Activated naive CD8-positive, alpha-beta T cell treated with anti-CD3 and anti-CD28 coated beads, Interleukin-2, amount 50 U/mL, for 16 hours (primary cell): ENCODE results near the gene RANBP1.

Experiments used
- DNase-seq: peaks from one replicate; pipeline ENCODE4 v3.0.0-alpha.2; 2020; ENCODE audit warnings: low read depth, low spot score

RANBP1 gene

DNA sequence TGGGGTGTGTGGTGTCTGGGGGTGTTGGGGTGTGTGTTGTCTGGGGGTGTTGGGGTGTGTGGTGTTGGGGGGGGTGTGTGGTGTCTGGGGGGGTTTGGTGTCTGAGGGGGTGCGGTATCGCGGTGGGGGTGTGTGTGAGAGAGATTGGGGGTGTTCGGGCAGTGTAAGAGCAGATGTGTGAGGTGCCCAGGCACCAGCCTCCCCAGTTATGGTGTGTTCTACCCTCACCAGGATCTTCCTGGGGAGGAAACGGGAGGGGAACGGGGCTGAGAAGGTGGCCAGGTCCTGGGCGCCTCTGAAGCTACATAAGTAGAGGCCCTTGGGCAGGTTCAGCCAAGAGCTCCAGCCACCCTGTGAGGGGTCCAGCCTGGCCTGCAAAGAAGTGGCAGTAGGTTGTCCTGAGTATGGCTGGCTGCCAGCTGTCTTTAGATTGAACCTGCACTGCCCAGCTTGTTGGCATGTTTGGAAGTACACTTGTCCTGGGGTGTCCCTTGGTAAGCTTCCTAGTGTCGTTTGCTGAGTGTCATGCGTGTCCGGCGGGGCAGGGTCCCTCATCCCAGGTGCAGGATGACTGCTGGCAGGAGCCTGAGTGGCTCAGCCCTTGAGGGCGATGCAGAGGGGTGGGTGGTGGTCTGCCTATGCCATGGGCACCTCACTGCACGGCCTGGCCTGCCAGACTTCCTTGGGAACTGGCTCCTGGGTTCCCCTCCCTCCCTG, 7.6 kb downstream of the RANBP1 start:
- DNase-seq, result no peak

DNA sequence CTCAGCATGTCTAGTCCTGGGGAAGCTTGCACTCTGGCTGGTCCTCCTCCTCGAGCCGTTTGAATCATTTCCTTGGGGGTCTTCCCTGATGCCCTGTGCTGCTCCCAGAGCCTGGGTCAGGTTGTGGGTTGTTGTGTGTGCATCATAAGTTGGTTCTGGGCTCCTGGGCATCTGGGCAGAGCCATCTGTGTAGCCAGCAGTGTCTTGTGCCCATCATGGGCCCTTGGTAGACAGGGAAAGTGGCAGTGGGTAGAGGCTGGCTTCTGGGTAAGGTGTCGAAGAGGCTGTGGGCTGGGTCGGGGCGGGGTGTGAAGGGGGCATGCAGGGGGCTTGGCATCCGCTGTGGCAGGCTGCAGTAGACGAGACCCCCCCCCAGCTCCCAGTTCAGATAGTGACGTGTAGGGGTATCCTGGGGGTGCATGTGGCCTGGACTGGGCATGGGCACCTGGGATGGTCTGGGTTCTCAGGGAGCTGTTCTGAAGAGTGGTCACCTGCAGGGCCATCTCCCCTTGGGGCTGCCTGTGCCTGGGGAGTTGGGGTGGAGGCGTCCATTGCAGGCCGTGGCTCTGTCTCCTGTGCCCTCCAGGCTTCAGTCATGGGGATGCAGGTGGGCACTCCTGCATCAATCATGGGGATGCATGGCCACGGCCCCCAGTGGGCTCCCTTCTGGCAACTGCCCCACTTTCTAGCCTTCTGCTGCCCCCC, 8.3 kb downstream of the RANBP1 start:
- DNase-seq, result no peak

DNA sequence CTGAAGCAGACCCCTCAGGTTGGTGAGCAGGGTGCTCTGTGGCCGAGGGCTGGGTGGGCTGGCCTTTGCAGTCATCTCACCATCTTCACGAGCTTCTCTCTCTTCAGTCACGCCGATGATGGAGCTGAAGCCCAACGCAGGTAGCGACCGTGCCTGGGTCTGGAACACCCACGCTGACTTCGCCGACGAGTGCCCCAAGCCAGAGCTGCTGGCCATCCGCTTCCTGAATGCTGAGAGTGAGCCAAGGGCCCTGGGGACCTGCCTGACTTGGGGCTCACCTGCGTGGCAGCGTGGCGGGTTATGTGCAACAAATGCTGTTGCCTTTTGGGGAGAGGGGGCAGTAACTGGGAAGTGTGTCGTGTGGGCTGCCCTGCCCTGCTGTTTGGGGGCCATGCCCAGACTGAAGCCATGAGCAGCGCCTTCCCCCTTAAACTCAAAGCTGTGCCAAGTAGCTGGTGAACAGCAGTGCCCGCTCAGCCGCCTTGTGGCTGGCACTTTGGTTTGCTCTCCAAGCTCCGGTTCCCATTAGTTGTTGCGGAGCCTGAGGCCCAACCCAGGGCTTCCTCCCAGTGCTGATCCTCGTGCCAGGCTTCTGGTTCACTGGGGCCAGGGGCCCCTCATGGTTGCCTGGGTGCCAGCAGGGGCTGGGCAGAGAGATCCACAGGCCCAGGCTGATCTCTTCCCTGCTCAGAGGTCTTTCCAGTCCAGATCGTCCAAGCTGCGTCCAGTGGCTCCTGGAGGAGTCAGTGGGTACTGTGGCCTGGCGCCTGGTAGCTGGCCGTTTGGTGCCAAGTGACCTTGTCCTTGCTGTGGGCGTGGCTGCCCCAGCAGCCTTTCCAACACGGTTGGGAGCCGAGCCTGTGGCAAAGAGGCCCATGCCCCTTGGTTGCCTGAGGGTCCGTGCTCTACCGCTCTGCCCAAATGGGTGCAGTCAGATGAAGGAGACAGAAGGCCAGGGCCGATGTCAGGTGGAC, 9.6 kb downstream of the RANBP1 start:
- DNase-seq, result no peak

DNA sequence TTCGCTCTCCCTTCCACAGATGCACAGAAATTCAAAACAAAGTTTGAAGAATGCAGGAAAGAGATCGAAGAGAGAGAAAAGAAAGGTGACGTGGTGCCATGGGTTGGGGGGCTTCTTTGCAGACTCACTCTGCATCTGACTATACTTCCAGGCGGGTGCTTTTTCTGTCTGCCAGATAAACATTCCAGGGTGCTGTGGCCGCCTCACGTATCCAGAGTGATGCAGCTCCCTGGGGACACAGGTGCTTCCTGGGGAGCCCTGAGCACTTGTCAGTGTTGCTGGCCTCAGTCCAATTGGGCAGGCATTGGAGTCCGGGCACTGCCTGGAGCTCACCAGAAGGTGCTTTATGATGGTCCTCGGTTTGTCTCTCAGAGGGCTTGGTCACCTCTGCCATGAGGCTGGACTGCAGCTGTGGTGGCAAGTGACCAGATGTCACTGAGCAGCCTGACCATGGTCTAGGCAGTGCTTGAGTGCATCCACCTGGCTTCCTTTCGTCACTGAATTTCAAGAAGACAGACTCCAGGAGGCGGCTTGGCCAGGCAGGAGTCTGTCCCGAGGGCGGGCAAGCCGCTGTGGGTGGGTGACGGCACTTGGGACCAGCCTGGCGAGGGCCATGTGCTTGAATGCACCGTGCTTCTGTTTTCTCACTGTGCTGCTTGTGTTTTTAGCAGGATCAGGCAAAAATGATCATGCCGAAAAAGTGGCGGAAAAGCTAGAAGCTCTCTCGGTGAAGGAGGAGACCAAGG, 10.6 kb downstream of the RANBP1 start:
- DNase-seq, result no peak

DNA sequence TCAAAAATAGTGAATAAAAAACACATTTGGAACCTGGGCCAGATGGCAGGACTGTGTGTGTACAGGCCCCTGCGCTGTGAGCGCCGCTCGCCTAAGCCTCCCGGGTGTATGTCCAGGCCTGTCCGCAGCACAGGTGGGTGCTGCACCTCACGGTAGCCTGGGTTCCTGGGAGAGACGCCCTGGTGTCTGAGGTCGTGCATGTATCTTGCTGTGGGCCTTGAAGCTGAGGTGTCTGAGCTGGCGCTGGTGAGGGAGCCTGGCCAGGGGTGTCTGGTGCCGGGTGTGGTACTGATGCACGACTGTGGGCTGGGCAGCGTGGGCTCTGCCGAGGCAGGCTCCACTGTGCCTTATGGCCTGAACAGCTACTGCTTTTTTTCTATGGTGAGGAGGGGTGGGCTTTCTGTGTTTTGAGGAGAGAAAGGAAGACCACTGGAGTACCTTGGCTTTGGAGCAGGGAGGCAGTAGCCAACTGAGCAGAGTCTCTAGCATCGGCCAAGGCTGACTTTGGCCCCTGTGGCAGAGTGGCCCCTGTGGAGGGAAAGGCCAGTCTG, 11.5 kb downstream of the RANBP1 start:
- DNase-seq, result no peak

DNA sequence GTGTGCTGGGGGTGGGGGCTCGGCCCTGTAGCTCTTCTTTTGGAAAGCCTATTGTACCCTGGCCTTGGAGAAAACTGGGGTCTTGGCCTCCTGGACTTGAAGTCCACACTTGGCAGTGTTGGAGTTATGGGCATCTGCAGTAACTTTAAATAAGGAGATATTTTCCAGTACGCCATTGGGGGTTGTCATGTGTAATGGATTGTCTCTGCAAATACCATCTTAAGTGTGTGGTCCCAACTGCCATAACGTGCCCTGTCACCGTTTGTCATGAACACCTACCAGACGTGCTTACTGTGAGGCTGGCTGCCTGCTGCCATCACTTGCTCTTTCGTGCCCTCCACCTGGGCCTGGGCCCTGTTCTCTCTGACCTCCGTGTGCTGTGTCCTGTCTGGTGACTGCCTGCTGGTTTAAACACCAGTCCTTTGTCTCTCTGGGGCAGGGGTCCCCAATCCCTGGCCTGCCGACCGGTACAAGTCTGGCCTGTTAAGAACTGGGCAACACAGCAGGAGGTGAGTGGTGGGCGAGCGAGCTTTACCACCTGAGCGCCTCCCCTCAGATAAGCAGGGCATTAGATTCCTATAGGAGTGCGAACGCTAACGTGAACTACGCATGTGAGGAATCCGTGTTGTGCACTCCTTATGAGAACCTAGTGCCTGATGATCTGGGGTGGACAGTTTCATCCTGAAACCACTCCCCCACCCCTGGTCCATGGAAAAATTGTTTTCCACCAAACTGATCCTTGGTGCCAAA, 12.1 kb downstream of the RANBP1 start:
- no peak for DNase-seq

DNA sequence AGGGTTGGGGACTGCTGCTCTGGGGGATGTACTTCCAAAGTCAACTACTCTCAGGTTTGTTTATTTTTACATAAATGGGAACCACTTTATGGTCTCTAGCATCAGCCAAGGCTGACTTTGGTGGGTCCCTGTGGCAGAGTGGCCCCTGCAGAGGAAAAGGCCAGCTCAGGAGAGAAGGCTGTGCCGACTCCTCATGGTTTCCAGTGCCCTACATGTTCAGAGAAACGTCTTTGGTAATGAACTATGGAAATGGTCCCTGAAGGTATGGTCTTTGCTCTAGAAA, 12.7 kb downstream of the RANBP1 start:
- DNase-seq, result no peak

DNA sequence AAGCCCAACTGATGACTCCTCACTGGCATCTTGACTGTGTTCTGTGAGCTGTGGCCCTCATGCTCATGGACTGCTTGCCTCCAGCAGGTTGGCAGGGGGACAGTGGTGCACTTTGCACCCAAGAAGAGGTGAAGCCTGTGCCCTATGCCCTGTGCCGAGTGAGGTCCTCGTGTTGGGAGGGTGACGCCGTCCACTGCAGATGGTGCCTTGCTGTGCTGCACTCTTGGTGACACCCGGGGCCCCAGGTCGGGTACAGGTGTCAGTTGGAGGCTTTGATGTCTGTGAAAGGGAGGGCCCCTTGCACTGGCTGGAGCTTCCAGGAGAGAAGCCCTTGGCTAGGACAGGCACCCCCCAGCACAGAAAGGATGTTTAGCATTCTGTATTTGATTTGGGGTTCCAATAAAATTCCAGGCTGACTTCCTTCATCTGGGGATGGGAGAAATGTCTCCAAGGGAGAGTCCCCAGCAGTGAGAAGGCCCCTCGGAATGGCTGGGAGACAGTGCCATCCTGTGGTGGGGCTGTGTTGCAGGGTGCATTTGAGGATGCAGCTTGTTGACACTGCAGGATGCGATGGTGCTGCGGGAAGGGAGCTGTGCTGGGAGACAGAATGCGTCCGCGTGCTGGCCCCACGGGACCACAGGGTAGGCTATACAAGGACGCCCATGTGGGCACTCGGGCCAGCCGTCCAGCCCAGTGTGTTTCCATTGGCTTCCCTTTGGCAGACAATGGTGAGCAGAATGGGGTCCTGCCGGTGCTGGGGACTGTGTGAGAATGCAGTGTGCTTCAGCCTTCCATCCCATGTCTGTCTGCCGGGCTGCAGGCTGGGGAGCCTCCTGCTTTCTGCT, 13.2 kb downstream of the RANBP1 start:
- DNase-seq, result peak; percentile 32

DNA sequence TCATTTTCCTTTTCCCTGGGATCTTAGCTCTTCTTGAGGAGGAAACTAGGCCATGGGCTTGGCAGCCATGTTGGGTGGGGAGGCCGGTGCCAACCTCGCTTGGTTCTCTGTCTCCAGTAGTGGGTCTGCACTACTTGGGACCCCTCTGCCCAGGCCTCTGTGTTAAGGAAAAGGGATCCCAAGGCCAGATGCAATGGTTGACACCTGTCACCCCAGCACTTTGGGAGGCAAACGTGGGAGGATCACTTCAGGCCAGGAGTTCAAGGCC, 13.8 kb downstream of the RANBP1 start:
- no peak for DNase-seq

DNA sequence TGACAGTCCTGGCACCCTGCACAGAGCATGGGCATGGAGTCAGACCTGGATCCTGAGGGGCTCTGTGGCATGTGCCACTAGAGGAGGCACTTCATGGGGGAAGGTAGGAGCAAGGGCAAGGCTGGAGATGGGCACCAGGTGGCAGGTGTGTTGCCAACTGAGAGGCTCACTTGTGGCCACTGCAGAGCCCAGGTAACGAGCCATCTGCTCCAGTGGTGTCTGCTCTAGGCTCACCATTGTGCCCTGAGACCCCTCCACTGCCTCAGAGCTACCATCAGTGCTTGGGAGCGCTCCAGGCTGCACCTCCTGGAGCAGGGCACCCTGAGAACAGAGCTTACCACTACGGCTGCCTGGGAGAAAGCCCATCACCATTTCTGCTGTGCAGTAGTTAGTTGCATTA, 14.4 kb downstream of the RANBP1 start:
- DNase-seq, result no peak

DNA sequence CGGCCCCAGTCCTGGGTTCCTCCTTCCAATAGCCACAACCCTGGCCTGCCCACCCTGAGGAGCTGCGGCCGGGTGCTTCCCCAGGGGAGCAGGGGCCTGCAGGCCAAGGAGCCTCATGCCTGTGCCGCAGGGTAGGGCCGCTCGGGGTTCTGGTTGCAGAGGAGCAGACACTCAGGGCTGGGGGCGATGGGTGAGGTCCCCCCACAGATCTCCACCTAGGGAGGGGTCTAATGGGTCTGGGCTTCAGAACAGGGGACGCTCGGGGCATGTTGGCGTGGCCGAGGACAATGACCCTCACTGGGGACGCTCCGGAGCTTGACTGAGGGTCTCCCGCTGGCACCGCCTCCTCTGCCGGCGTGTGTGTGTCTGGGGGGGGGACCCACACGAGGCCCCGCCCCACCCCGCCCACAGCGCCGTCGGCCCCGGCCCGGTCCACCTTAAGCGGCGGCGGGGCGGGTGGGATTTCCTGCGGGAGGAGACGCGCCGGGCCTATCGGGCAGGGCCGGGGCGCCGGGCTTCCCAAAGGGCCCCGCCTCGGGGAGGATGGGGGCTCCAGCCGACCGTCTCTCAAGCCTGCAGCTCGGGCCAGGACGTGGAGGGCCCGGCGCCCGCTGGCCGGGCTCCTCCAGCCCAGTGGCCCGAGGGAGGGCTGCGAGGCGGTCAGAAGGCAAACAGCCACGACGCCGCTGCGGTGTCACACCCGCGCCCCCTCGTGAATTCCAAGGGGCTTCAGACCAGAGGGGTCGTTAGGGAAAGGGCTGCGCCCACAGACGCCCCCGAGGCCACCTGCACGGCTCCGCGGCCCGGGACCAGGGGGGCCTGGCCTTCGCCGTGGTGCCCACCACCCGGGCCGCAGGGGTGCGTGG, 15.1 kb downstream of the RANBP1 start:
- peak; percentile 56 for DNase-seq

DNA sequence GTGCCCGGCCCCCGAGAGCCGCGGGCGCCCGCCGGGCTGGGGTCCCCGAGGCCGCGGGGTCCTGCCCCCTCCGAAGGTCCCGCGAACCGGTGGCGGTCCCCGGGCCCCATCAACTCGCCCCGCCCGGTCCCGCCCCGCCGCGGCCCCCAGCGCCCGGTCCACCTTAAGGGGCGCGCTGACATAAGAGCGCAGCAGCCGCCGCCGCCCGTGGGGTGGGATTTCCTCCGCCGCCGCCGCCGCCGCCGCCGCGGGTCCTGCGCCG, 15.6 kb downstream of the RANBP1 start, which contains the start of gene ZDHHC8:
ZDHHC8 (plus strand) TSS at position 208 of the 262 bp plus-strand sequence. CDS start 144 bp downstream, outside the sequence.
- peak; percentile 25 for DNase-seq

DNA sequence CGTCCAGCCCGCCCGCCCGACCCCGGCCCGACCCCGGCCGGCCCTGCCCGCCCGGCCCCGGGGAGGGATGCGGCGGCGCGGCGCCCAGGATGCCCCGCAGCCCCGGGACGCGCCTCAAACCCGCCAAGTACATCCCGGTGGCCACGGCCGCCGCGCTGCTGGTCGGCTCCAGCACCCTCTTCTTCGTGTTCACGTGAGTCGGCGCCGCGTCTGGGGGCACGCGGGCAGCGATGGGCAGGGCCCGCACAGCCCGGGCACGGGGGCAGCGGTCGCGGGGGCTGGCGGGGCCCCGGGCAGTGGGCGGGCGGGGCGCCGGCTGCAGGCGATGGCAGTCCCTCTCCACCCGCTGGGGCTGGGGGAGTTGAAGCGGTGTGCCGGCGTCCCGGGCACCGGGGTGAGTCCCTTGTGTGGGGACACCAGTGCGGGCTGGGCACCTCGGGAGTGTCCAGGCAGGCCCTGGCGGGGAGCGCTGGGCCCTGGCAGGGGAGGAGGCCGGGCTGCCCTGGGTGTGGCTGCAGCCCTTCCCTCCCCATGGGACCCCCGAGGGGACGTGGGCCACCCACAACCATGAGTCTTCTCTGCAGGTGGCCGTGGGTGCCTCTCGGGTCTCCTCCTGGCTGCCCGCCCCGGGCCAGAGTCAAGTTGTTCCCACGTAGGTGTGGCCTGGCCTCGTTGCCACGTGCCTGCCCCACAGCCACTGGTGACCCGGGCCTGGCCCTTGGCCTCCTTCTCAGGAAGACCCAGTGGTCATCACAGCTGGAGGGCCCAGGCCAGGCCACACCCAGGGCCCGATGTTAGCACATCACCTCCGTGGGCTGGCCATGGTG, 16.2 kb downstream of the RANBP1 start:
- no peak for DNase-seq

DNA sequence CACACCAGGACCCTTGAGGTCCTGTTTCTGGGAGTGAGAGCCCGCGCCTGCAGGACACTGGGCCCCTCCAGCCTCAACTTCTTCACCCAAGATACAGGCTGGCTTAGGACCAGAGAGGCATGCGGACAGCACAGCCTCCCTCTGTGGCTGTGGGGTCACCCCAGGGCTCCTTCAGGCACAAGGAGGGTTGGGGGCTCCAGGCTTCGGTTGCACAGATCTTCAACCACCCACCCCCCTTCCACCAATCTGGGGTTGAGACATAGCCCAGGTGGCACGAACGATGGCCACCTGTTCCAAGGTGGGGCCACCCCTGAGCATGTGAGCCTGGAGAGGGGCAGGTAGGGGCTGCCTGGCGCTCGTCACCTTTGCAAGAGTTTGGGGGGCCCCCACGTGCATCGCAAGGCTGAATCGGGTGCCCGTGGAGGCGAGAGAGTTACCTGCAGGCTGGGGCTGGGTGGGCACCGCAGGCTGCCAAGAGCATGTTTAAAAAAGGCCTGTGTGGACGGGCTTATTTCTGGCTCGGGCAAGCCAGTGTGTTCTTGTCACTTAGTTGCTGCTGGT, 16.9 kb downstream of the RANBP1 start:
- DNase-seq, result no peak

DNA sequence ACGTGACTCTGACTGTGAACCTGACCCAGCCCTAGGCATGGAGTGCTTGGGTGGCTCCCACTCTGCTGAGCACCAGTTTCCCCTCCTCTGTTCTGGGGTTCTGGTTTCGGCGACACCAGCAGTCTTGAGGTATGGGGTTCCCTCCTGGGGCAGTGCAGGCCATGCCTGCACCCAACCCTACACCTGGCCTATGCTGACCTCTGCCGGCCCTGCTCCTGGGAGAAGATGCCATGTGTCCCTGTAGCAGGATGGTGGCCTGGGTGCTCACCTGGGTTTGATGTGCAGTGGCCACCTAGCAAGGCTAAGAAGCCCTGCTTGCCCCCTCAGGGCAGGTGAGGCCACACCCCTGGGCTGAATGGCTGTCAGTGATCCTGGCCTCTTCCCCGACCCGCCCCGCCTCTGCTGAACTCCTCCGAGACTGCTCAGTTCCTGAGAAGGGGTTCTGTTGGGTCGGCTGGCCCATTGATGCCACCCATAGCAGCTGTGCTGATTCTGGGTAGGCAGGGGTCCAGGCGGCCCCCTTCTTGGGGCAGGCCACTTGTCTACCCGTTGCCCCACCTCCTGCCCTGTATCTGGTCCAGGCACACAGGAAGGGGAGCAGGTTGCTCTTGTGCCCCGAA, 18.1 kb downstream of the RANBP1 start:
- no peak for DNase-seq

DNA sequence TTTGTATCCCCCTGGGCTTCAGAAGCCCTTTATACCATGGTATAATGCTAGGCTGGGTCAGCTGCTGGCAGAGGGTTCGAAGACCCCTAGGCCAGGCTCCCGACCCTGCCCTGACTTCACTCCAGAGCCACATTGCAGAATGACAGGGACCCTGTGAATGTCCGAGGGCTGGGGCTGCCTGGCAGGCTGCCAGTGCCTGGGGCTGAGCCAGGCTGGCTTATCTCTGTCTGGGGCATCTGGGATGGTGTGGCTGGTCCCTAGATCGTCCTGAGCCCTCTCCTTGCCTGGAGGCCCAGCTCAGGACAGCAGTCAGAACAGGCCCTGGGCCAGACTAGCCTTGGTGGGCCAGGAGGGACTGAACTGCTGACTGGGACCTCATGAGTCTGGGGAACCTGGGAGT, 19.4 kb downstream of the RANBP1 start:
- DNase-seq, result no peak

DNA sequence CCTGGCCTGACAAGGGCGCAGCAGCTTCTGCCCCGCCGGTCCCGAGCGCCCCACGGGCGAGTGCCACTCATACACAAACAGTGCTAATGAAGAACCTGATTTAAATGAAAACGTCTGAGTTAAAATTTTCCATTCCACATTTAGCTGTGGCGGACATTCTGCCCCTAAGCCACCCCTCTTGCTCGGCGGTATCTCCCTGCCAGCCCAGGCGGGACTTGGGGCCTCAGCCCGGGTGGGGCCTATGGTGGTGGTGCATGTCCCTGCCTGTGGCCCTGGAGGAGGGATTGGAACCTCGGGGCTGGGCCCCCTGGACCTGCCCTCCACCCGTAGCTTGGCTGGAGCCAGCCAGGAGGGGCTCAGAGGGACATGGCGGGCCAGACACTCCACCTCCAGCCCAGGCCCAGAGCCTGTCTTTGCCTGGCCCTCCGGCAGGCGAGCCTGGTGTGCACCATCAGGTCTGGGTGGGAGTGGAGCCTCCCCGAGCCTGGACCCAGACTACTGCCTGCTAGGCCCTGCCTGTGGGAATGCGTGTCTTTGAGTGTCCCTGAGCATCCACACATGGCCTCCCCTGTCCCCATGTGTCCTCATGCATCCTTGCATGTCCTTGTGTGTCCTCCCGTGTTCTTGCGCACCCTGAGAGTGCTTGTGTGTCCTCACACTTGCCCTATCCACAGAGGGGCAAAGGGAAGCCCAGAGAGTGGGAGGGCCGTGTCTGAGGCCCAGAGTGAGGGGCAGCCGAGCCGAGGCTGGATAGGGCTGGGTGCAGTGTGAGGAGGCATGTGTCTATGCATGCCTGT, 20.1 kb downstream of the RANBP1 start:
- no peak for DNase-seq
